Suppressor macrophage treated with lipopolysaccharide for 1 hour (primary cell): ENCODE measurements around the gene PLEKHM2.

Source experiments
- DNase-seq, 3 donors: peaks; one replicate each; pipeline ENCODE4 v3.0.0-alpha.2; 2020 to 2022

Gene PLEKHM2

DNA sequence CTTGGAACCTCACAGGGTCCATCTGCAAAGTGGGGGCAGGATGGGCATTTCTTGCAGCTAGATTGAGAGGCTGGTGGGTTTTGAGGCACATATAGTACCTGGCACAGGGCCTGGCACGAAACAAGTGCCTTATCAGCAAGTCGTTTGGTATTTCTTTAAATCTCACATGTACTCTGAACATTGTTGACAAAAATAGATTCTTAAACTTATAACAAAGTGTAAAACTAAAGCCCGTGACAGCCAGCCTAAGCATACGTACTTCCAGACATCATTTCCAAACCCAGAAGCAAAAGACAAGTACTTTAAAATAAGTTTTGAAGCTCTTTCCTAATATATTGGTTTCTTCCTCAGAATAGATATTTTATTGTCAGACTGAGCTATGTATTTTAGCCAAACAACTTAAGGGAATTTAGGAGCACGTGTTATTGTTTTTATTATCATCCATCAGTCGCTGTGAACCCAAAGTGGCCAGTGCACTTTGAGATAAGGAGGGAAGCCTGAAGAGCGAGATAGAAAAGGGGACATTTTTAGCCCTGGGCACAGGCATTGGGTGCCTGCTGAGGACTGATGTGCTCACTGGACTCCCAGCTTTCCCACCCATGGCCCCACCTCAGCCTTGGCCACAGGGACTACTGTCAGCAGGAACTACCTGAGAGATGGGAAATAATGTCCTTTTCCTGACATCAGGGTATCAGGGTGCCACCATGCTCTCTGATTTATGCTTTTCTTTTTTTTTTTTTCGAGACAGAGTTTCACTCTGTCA lies 77.4 kb downstream of the PLEKHM2 start:
- DNase-seq: no peak

DNA sequence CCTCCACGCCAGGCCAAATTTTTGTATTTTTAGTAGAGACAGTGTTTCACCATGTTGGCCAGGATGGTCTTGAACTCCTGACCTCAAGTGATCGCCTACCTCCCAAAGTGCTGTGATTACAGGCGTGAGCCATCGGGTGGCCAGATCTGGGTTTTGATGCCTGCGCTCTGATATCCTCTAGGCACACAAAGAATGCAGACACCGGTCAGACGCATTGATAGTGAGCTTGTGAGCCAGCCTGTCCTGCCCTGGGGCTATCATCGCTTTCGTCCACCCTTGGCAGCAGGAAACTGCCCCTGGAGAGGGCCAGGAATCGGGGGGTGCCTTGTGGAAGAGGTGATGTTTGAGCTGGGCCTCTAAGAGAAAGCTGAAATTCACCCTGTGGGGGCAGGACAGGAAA lies 78.4 kb downstream of the PLEKHM2 start:
- no peak for DNase-seq

DNA sequence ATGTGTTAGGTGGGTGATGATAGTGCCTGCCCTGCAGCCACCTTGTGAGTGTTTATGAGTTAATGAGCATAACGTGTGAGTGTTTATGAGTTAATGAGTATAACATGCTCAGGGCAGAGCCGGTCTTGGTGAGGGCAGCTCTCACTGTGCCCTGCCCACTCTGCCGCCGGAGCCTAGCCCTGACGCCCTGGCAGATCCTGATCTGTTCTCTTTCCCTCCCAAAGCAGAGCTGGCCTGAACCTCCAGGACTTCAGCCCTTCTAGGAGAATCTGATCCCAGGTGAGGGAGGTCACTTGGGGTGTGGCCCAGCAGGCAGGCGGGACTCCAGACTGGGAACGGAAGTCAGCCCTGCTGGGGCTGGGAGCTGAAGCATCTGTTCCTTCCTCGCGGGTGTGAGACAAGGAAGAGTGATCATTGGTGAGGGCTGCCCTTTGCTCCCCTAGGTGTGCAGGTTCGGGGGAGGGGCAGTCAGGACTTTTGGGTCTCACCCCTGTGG lies 80.2 kb downstream of the PLEKHM2 start:
- DNase-seq: no peak

DNA sequence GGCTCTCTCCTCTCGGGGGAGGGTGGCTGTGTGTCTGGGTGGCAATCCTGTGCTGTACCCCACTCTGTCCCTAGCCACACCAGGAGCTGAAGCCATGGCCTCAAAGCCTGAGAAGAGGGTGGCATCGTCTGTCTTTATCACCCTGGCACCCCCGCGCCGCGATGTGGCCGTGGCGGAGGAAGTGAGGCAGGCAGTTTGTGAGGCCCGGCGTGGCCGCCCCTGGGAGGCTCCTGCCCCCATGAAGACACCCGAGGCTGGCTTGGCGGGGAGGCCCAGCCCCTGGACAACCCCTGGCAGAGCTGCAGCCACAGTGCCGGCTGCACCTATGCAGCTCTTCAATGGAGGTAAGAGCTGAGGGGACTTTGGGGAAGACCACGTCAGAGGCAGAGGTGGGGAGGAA lies 80.8 kb downstream of the PLEKHM2 start:
- no peak for DNase-seq

DNA sequence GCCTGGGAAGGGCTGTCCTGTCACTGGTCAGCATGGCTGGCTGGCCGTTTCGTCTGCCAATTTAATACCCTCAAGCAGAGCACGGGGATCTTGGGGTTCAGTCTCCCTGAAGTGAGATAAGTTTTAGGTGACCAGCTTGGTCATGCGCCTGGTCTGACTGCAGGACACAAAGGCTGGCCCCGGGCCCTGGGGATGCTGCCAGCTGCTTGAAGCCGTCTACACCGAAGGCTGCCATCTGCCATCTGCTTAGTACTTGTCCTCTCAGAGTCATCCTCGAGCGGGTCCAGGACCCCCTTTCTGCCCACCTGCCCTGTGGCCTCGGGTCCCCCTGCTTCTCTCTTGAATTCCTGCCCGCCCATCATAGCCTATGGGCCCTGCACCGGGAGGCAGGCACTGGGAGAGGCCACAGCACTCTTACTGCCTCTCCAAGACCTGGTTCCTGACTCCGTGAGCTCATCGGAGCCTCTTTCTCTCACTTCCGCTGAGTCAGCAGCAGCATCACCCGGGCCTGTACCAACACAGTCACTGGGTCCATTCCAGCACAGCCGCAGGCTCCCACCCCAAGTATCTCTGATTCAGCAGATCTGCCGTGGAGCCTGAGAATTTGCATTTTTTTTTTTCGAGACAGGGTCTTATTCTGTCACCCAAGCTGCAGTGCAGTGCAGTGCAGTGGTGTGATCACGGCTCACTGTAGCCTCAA lies 81.5 kb downstream of the PLEKHM2 start:
- DNase-seq: no peak

DNA sequence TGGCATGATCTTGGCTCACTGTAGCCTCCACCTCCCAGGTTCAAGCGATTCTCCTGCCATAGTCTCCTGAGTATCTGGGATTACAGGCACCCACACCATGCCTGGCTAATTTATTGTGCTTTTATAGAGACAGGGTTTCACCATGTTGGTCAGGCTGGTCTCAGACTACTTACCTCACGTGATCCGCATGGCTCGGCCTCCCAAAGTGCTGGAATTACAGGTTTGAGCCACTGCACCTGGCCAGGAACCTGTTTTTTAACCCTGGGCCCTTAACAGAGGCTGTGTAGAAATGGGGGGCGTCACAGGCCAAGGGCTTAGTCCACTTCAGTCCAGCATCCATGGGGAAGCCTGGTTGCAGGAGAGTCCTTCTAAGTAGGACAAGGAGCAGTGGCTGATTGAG lies 83.8 kb downstream of the PLEKHM2 start:
- no peak for DNase-seq

DNA sequence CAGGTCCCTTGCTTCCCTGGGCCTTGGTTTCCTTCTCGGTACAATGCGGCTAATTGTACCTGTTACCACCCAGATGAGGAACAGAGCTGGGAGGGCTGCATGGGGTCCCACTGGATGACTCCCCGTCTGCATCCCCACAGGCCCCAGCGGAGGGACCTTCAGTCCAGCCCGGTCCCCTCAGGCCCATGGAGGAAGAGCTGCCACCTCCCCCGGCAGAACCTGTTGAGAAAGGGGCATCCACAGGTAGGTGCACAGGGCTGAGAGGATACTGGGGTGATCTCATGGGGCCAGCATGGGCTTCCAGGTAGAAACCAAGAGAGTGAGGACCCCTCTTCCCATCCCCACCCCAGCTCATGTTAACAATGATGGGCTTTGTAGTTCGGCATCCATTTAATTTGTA lies 84.3 kb downstream of the PLEKHM2 start:
- no peak for DNase-seq

DNA sequence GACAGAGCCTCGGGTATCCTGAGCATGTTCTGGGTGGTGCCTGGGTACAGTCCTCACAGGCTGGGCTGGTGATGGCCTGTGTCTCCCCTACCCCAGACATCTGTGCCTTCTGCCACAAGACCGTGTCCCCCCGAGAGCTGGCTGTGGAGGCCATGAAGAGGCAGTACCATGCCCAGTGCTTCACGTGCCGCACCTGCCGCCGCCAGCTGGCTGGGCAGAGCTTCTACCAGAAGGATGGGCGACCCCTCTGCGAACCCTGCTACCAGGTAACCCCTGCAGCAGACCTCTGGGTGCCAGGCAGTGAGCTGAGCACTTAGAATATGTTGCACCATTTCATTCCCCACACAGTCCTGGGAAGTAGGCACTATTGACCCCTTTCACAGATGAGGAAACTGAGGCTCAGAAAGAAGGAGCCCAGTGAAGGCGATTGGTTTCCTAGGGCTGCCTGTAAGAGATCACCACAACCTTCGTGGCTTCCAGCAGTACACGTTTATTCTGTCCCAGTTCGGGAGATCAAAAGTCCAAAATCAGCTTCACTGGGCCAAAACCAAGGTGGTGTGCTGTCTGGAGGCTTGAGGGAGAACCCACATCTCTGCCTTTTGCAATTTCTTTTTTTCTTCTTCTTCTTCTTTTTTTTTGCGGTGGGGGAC lies 86.3 kb downstream of the PLEKHM2 start:
- peak in 1 of 3 donors; percentile 16 for DNase-seq

DNA sequence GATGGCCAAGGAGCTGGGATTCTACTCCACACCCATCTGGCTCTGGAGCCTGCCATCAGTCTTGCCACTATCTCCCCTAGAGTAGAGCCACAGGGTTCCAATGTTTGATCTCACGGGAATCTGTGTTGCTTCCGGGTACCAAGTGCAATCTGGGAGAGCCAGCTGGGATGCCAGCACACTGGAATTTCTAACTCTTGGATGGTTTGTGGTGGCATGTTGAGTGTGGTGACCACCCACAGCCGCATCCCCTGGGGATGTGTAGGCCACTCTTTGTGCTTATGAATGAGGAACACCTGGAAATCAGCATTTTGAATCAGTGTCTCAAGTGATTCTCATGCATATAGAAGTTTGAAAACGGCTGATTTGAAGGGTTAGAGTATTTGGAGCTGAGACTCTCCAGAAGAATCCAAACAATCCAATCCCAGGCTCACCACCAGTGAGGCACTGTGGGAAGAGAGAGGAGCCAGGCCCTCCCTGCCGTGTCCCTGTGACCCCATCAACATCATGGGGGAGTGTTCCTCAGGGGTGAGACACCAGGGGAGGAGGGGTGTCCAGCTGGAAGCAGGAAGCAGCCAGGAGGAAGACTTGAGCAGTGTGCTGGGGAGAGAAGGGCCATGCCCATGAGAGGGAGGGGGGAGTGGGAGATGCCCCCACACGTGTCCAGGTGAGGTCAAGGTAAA lies 87.9 kb downstream of the PLEKHM2 start:
- peak in 1 of 3 donors; percentile 16 for DNase-seq

DNA sequence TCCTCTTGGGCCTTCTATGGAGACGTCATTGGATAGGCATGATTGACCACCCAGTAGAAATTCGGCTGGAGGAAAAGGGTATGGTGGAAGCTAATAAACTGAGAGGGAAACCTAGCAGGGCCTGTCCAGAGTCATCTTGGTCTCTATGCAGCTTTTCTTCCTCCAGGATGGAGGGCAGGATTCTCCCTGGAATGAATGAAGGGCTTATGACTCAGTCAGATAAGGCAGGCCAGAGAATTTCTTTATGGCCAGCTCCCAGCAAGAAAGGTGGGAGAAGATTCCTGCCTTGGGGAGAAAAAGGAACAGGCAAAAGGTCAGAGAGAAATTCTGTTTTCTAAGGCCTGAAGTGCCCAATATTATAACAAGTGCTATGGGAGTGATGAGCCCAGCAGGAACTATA lies 91.6 kb downstream of the PLEKHM2 start:
- DNase-seq: no peak

DNA sequence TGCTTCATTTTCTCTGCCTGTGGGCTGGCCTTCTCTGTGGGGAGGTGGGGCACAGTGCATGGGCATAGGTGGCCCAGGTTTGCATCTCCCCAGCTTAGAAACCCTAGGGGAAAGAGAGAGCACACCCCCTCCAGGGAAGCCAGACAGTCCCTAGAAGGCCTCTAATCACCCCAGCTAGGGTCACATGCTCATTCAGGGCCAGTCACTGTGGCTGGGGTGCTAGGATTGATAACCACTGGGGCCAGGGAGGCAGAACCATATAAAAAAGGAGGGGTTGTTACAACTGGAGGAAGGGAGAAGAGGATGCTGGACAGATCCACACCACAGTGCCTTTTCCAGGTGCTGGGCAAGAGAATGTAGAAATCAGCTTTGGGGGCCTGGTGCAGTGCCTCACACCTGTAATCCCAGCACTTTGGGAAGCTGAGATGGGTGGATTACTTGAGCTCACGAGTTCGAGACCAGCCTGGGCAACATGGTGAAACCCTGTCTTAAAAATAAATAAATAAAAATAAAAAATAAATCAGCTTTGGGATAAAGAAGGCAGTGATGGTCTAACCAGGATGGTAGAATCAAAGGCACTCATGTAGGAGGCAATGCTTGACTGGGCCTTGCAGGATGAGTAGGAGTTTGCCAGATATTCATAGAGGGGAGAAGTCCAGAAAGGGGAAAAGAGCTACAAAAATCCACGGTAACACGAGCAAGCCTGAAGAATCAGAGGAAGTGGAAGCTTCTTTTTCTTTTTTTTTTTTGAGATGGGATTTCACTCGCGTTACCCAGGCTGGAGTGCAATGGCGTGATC lies 94.0 kb downstream of the PLEKHM2 start:
- DNase-seq: peak in 1 of 3 donors; percentile 15
